GM23338 (cell line): ENCODE measurements around the gene TMEM234. TPM values are rescaled to one million over a fixed set of nuclear protein-coding genes. Genes with fewer than 3 reads are reported as not detected.

Source experiments
- ATAC-seq: fragments of 200-7000 bp; cut with Tn5 transposase; 3 replicates; pipeline ENCODE4 v1.9.1; 2020
- DNase-seq: peaks from one replicate; pipeline ENCODE4 v3.0.0-alpha.2; 2015; ENCODE audit warnings: low spot score
- H2AFZ ChIP-seq: fragments of 200-600 bp; sonication (generic); 2 replicates; pipeline ENCODE4 v1.8.0; 2016; ENCODE audit warnings: antibody characterized with exemption, mild to moderate bottlenecking, moderate library complexity
- H3F3A ChIP-seq: fragments of 200-600 bp; sonication (generic); replicated peaks from 2 replicates; pipeline ENCODE4 v1.8.0; 2017; ENCODE audit warnings: antibody characterized with exemption, mixed run types, low read depth
- H3K27ac ChIP-seq: fragments of 200-600 bp; sonication (generic); 2 replicates; pipeline ENCODE4 v1.6.1; 2016; ENCODE audit warnings: low read depth
- H3K27me3 ChIP-seq: fragments of 200-600 bp; sonication (generic); 2 replicates; pipeline ENCODE4 v1.8.0; 2016; ENCODE audit warnings: mild to moderate bottlenecking, mixed run types, moderate library complexity; ENCODE audit not compliant: insufficient read depth
- H3K36me3 ChIP-seq: fragments of 200-600 bp; sonication (generic); 2 replicates; pipeline ENCODE4 v1.8.0; 2016; ENCODE audit warnings: mild to moderate bottlenecking; ENCODE audit not compliant: insufficient read depth
- H3K4me1 ChIP-seq: fragments of 200-600 bp; sonication (generic); 2 replicates; pipeline ENCODE4 v1.8.0; 2016; ENCODE audit warnings: mild to moderate bottlenecking, moderate library complexity; ENCODE audit not compliant: insufficient read depth
- H3K4me2 ChIP-seq: fragments of 200-600 bp; sonication (generic); 2 replicates; pipeline ENCODE4 v1.7.1; 2017; ENCODE audit warnings: mixed run types
- H3K4me3 ChIP-seq: fragments of 200-600 bp; sonication (generic); 2 replicates; pipeline ENCODE4 v1.6.1; 2016; ENCODE audit warnings: mixed run types
- H3K79me2 ChIP-seq: fragments of 200-600 bp; sonication (generic); replicated peaks from 2 replicates; pipeline ENCODE4 v1.8.0; 2017; ENCODE audit warnings: mild to moderate bottlenecking; ENCODE audit not compliant: insufficient read depth
- H3K9me2 ChIP-seq: fragments of 200-600 bp; sonication (generic); 2 replicates; pipeline ENCODE4 v1.8.0; 2017; ENCODE audit not compliant: insufficient read depth
- H4K20me1 ChIP-seq: fragments of 200-600 bp; sonication (generic); replicated peaks from 2 replicates; pipeline ENCODE4 v1.8.0; 2017; ENCODE audit warnings: mild to moderate bottlenecking; ENCODE audit not compliant: insufficient read depth
- H3K27ac Mint-ChIP-seq: 2 replicates; pipeline ENCODE4 v1.8.0; 2020; ENCODE audit warnings: inconsistent platforms, mild to moderate bottlenecking, moderate library complexity, mixed read lengths
- H3K27me3 Mint-ChIP-seq: 3 replicates; pipeline ENCODE4 v1.8.0; 2022; ENCODE audit warnings: low read depth, mild to moderate bottlenecking, moderate library complexity, mixed read lengths, inconsistent platforms; ENCODE audit not compliant: insufficient read depth, poor library complexity
- H3K36me3 Mint-ChIP-seq: 3 replicates; pipeline ENCODE4 v1.8.0; 2021; ENCODE audit warnings: low read depth, mild to moderate bottlenecking, inconsistent platforms, moderate library complexity, mixed read lengths
- H3K4me1 Mint-ChIP-seq: 3 replicates; pipeline ENCODE4 v1.8.0; 2020; ENCODE audit warnings: mild to moderate bottlenecking, inconsistent platforms, mixed read lengths
- H3K4me3 Mint-ChIP-seq: 3 replicates; pipeline ENCODE4 v1.8.0; 2021; ENCODE audit warnings: moderate library complexity, mild to moderate bottlenecking, inconsistent platforms, mixed read lengths
- H3K9me3 Mint-ChIP-seq: 3 replicates; pipeline ENCODE4 v1.8.0; 2020; ENCODE audit warnings: moderate library complexity, mild to moderate bottlenecking, inconsistent platforms, mixed read lengths
- CREB1 ChIP-seq: fragments of 250-450 bp; sonication (Bioruptor Pico); IDR thresholded peaks from 2 replicates; pipeline ENCODE4 v1.5.0; 2020; ENCODE audit warnings: low read depth, mild to moderate bottlenecking, moderate library complexity
- EZH2 ChIP-seq: fragments of 200-600 bp; sonication (generic); IDR thresholded peaks from one replicate; pipeline ENCODE4 v1.8.0; 2017; ENCODE audit warnings: antibody characterized with exemption, mild to moderate bottlenecking, low read depth; ENCODE audit not compliant: unreplicated experiment
- EZH2phosphoT487 ChIP-seq: fragments of 200-600 bp; sonication (generic); IDR thresholded peaks from one replicate; pipeline ENCODE4 v1.8.1; 2018; ENCODE audit warnings: antibody characterized with exemption; ENCODE audit not compliant: unreplicated experiment
- JUNB ChIP-seq: IDR thresholded peaks from one replicate; pipeline ENCODE4 v1.6.1; 2016; ENCODE audit warnings: antibody characterized with exemption; ENCODE audit not compliant: unreplicated experiment
- NANOG ChIP-seq: IDR thresholded peaks from 2 replicates; pipeline ENCODE4 v1.6.1; 2016; ENCODE audit warnings: antibody characterized with exemption, borderline replicate concordance
- POLR2AphosphoS5 ChIP-seq: IDR thresholded peaks from 2 replicates; pipeline ENCODE4 v1.6.1; 2016; ENCODE audit warnings: antibody characterized with exemption, low read depth
- STAT1 ChIP-seq: IDR thresholded peaks from one replicate; pipeline ENCODE4 v1.6.1; 2016; ENCODE audit warnings: antibody characterized with exemption; ENCODE audit not compliant: unreplicated experiment
- ZNF114 ChIP-seq: fragments of 250-450 bp; sonication (Bioruptor Pico); IDR thresholded peaks from 2 replicates; pipeline ENCODE4 v1.5.0; 2020; ENCODE audit warnings: mild to moderate bottlenecking, moderate library complexity
- ZNF331 ChIP-seq: fragments of 250-450 bp; sonication (Bioruptor Pico); IDR thresholded peaks from 2 replicates; pipeline ENCODE4 v1.5.0; 2020; ENCODE audit warnings: low read depth, mild to moderate bottlenecking, moderate library complexity
- polyA plus RNA-seq: library from polyadenylated mRNA; unstranded; fragments of >200 nt; fragmentation: Nextera tagmentation; extraction: Ambion mirVana; gene quantifications from 2 replicates; pipeline ENCODE4 v1.2.1, GENCODE V29; 2016
- total RNA-seq: library from RNA; depleted of rRNA; stranded (reverse); fragments of >200 nt; shearing (Covaris generic); gene quantifications from 2 replicates; pipeline ENCODE4 v1.2.3, GENCODE V29; 2014
- TF ChIP-seq, protein P1 (sequence below), 2 experiments: fragments of 200-600 bp in 1 of 2; sonication (generic) in 1 of 2; conservative IDR thresholded peaks; 2 replicates each; pipeline versions ENCODE4 v1.5.1 to v1.6.1; 2016 to 2017; ENCODE audit warnings: antibody characterized with exemption in 2 of 2, low read depth in 2 of 2, mild to moderate bottlenecking in 2 of 2, moderate library complexity in 1 of 2
- TF ChIP-seq, protein P2 (sequence below): IDR thresholded peaks from one replicate; pipeline ENCODE4 v1.6.1; 2018; ENCODE audit warnings: antibody characterized with exemption; ENCODE audit not compliant: unreplicated experiment
- TF ChIP-seq, protein P3 (sequence below): fragments of 250-450 bp; sonication (Bioruptor Pico); IDR thresholded peaks from 2 replicates; pipeline ENCODE4 v1.5.0; 2020; ENCODE audit warnings: mild to moderate bottlenecking, moderate library complexity
- TF ChIP-seq, protein P4 (sequence below): IDR thresholded peaks from 2 replicates; pipeline ENCODE4 v1.6.1; 2016; ENCODE audit warnings: antibody characterized with exemption

TMEM234 gene
- total and polyA plus RNA-seq, 2 experiments from 2014 or later = 4.7 to 8.2 TPM

DNA sequence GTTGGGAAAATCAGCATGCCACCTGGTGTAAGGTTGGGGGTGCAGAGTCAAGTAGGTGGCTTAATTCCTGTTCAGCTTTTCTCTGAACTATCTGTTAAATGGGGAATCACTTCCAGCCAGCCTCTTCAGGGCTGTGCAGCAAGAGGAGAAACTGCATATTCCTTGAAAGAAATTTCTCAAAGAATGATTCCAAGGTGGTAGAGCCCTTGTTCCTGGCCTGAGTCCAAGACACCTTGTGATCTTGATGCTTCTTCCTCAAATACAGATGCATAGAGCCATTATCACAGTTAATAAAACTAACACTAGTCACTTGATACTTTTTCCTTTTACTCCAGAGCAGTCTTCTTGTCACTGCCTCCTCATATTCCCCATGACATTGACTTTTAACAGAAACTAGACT, 37.5 kb downstream of the TMEM234 start:
- Histone ChIP-seq H3F3A (peaks cover 14% of the 10 kb centered on the region), H3K27ac (peak overlapping the region; percentile 59; the same call in 1 of the 2 replicates), H3K4me2 (no peak overlapping the region), H3K36me3 (peaks cover 51% of the 10 kb centered on the region), H3K4me3 (no peak overlapping the region), H3K27me3 (no peaks in the 10 kb centered on the region), H2AFZ (no peak overlapping the region), H3K4me1 (peaks cover 14% of the 10 kb centered on the region), H4K20me1 (peaks cover 42% of the 10 kb centered on the region), H3K9me2 (no peaks in the 10 kb centered on the region), H3K79me2 (peaks cover 67% of the 10 kb centered on the region)
- TF ChIP-seq ZNF114 (CRISPR knock-in tag) (no peak), POLR2AphosphoS5 (no peak), CREB1 (CRISPR knock-in tag) (no peak), EZH2phosphoT487 (no peak), EZH2 (no peak), ZNF331 (CRISPR knock-in tag) (no peak), STAT1 (no peak), JUNB (no peak), NANOG (no peak)
- TF ChIP-seq, protein P1, sequence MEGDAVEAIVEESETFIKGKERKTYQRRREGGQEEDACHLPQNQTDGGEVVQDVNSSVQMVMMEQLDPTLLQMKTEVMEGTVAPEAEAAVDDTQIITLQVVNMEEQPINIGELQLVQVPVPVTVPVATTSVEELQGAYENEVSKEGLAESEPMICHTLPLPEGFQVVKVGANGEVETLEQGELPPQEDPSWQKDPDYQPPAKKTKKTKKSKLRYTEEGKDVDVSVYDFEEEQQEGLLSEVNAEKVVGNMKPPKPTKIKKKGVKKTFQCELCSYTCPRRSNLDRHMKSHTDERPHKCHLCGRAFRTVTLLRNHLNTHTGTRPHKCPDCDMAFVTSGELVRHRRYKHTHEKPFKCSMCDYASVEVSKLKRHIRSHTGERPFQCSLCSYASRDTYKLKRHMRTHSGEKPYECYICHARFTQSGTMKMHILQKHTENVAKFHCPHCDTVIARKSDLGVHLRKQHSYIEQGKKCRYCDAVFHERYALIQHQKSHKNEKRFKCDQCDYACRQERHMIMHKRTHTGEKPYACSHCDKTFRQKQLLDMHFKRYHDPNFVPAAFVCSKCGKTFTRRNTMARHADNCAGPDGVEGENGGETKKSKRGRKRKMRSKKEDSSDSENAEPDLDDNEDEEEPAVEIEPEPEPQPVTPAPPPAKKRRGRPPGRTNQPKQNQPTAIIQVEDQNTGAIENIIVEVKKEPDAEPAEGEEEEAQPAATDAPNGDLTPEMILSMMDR (conservative IDR thresholded peaks at IDR 0.05; ENCODE audit: low read depth in 2 of 2) = no peak
- TF ChIP-seq, protein P2, sequence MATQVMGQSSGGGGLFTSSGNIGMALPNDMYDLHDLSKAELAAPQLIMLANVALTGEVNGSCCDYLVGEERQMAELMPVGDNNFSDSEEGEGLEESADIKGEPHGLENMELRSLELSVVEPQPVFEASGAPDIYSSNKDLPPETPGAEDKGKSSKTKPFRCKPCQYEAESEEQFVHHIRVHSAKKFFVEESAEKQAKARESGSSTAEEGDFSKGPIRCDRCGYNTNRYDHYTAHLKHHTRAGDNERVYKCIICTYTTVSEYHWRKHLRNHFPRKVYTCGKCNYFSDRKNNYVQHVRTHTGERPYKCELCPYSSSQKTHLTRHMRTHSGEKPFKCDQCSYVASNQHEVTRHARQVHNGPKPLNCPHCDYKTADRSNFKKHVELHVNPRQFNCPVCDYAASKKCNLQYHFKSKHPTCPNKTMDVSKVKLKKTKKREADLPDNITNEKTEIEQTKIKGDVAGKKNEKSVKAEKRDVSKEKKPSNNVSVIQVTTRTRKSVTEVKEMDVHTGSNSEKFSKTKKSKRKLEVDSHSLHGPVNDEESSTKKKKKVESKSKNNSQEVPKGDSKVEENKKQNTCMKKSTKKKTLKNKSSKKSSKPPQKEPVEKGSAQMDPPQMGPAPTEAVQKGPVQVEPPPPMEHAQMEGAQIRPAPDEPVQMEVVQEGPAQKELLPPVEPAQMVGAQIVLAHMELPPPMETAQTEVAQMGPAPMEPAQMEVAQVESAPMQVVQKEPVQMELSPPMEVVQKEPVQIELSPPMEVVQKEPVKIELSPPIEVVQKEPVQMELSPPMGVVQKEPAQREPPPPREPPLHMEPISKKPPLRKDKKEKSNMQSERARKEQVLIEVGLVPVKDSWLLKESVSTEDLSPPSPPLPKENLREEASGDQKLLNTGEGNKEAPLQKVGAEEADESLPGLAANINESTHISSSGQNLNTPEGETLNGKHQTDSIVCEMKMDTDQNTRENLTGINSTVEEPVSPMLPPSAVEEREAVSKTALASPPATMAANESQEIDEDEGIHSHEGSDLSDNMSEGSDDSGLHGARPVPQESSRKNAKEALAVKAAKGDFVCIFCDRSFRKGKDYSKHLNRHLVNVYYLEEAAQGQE = no peak
- TF ChIP-seq, protein P3, sequence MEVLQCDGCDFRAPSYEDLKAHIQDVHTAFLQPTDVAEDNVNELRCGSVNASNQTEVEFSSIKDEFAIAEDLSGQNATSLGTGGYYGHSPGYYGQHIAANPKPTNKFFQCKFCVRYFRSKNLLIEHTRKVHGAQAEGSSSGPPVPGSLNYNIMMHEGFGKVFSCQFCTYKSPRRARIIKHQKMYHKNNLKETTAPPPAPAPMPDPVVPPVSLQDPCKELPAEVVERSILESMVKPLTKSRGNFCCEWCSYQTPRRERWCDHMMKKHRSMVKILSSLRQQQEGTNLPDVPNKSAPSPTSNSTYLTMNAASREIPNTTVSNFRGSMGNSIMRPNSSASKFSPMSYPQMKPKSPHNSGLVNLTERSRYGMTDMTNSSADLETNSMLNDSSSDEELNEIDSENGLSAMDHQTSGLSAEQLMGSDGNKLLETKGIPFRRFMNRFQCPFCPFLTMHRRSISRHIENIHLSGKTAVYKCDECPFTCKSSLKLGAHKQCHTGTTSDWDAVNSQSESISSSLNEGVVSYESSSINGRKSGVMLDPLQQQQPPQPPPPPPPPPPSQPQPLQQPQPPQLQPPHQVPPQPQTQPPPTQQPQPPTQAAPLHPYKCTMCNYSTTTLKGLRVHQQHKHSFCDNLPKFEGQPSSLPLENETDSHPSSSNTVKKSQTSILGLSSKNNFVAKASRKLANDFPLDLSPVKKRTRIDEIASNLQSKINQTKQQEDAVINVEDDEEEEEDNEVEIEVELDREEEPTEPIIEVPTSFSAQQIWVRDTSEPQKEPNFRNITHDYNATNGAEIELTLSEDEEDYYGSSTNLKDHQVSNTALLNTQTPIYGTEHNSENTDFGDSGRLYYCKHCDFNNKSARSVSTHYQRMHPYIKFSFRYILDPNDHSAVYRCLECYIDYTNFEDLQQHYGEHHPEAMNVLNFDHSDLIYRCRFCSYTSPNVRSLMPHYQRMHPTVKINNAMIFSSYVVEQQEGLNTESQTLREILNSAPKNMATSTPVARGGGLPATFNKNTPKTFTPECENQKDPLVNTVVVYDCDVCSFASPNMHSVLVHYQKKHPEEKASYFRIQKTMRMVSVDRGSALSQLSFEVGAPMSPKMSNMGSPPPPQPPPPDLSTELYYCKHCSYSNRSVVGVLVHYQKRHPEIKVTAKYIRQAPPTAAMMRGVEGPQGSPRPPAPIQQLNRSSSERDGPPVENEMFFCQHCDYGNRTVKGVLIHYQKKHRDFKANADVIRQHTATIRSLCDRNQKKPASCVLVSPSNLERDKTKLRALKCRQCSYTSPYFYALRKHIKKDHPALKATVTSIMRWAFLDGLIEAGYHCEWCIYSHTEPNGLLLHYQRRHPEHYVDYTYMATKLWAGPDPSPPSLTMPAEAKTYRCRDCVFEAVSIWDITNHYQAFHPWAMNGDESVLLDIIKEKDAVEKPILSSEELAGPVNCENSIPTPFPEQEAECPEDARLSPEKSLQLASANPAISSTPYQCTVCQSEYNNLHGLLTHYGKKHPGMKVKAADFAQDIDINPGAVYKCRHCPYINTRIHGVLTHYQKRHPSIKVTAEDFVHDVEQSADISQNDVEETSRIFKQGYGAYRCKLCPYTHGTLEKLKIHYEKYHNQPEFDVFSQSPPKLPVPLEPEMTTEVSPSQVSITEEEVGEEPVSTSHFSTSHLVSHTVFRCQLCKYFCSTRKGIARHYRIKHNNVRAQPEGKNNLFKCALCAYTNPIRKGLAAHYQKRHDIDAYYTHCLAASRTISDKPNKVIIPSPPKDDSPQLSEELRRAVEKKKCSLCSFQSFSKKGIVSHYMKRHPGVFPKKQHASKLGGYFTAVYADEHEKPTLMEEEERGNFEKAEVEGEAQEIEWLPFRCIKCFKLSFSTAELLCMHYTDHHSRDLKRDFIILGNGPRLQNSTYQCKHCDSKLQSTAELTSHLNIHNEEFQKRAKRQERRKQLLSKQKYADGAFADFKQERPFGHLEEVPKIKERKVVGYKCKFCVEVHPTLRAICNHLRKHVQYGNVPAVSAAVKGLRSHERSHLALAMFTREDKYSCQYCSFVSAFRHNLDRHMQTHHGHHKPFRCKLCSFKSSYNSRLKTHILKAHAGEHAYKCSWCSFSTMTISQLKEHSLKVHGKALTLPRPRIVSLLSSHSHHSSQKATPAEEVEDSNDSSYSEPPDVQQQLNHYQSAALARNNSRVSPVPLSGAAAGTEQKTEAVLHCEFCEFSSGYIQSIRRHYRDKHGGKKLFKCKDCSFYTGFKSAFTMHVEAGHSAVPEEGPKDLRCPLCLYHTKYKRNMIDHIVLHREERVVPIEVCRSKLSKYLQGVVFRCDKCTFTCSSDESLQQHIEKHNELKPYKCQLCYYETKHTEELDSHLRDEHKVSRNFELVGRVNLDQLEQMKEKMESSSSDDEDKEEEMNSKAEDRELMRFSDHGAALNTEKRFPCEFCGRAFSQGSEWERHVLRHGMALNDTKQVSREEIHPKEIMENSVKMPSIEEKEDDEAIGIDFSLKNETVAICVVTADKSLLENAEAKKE = no peak
- TF ChIP-seq, protein P4, sequence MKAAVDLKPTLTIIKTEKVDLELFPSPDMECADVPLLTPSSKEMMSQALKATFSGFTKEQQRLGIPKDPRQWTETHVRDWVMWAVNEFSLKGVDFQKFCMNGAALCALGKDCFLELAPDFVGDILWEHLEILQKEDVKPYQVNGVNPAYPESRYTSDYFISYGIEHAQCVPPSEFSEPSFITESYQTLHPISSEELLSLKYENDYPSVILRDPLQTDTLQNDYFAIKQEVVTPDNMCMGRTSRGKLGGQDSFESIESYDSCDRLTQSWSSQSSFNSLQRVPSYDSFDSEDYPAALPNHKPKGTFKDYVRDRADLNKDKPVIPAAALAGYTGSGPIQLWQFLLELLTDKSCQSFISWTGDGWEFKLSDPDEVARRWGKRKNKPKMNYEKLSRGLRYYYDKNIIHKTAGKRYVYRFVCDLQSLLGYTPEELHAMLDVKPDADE = no peak
- Mint-ChIP-seq H3K4me3 (no peak overlapping the region; the same call in 2 of the 3 replicates), H3K27ac (no peak overlapping the region), H3K36me3 (peaks cover 89% of the 10 kb centered on the region), H3K27me3 (peaks cover 13% of the 10 kb centered on the region), H3K9me3 (no peaks in the 10 kb centered on the region), H3K4me1 (peaks cover 30% of the 10 kb centered on the region)
- ATAC-seq (no peak), DNase-seq (no peak)
